Testis (tissue), 3 donors: Measurements from ENCODE around the gene INO80B. TPM values are rescaled to one million over a fixed set of nuclear protein-coding genes. Genes with fewer than 3 reads are reported as not detected.

Experiments used
- DNase-seq: peaks from one replicate; pipeline ENCODE4 v3.0.0-alpha.2; 2019
- H3K27ac ChIP-seq, 2 donors: fragments of 200-600 bp; sonication (generic); one replicate each; pipeline ENCODE4 v1.5.1; 2019
- H3K27me3 ChIP-seq: fragments of 200-600 bp; sonication (generic); one replicate; pipeline ENCODE4 v1.5.1; 2019
- H3K36me3 ChIP-seq: fragments of 200-600 bp; sonication (generic); one replicate; pipeline ENCODE4 v1.5.1; 2017; ENCODE audit warnings: low read depth; ENCODE audit errors: missing control alignments
- H3K4me1 ChIP-seq: fragments of 200-600 bp; sonication (generic); one replicate; pipeline ENCODE4 v1.5.1; 2019
- H3K4me3 ChIP-seq, 2 donors: fragments of 200-600 bp; sonication (generic); one replicate each; pipeline ENCODE4 v1.5.1; 2017 to 2019
- H3K9me3 ChIP-seq: fragments of 200-600 bp; sonication (generic); one replicate; pipeline ENCODE4 v1.5.1; 2017
- CTCF ChIP-seq, 3 experiments: fragments of 450-650 bp in 2 of 3; fragments of 200-600 bp in 1 of 3; sonication (generic) in 1 of 3; IDR thresholded peaks; one replicate each; pipeline ENCODE4 v1.5.1; 2016 to 2019; ENCODE audit warnings: antibody characterized with exemption in 3 of 3, mild to moderate bottlenecking in 2 of 3, moderate library complexity in 1 of 3
- POLR2A ChIP-seq: fragments of 450-650 bp; IDR thresholded peaks from one replicate; pipeline ENCODE4 v1.6.1; 2017; ENCODE audit warnings: antibody characterized with exemption, mild to moderate bottlenecking, moderate library complexity
- WGBS, 2 donors: methylation state at CpG; one replicate each; pipeline ENCODE4 v1.1.5; 2018; 5-methylcytosine and 5-hydroxymethylcytosine counted together
- intact Hi-C: fragments of 100-400 bp; cut with DNase I; formaldehyde crosslinking; loops from one replicate; pipeline ENCODE4 v1.15.1; 2023; ENCODE audit warnings: low total_unique reads
- polyA plus RNA-seq: library from polyadenylated mRNA; stranded (reverse); fragments of 350-450 nt; fragmentation: Illumina TruSeq; extraction: RNeasy Lipid Tissue Mini Kit (QIAGEN cat#74804); gene quantifications from one replicate; pipeline ENCODE4 v1.2.3, GENCODE V29; 2014; ENCODE audit warnings: low read depth, low replicate concordance; ENCODE audit not compliant: insufficient read depth
- total RNA-seq, 2 donors: library from RNA; depleted of rRNA; stranded (reverse); fragments of >200 nt; gene quantifications; one replicate each; pipeline ENCODE4 v1.2.3, GENCODE V29; 2016

The INO80B gene
- total and polyA plus RNA-seq, 3 donors from 2014 or later, result 23.1 to 59.3 (median 27.9) TPM

- intact Hi-C loops, result no loop called here
- Histone ChIP-seq H3K4me1 (no peaks in the 10 kb centered on the region), H3K27ac (no peak overlapping the region), H3K27me3 (no peaks in the 10 kb centered on the region), H3K36me3 (no peaks in the 10 kb centered on the region), H3K4me3 (no peak overlapping the region), H3K9me3 (no peaks in the 10 kb centered on the region)
- 89 to 94% methylated on average over 9 to 18 of the region's 18 CpGs for WGBS, 2 donors
- no peak for TF ChIP-seq POLR2A
- no peak for TF ChIP-seq CTCF (IDR thresholded peaks at IDR 0.05)
- DNase-seq, result no peak
Measured at GRCh38 chr2:74429487-74430451, 25.1 kb upstream of the INO80B start.

- H3K27ac ChIP-seq, result no peak overlapping the region
- H3K4me3 ChIP-seq, result no peak overlapping the region
- DNase-seq, result no peak
Measured at GRCh38 chr2:74430502-74430901, 24.4 kb upstream of the INO80B start.

GRCh38 chr2:74436111-74436805 lies 18.6 kb upstream of the INO80B start:
- Histone ChIP-seq H3K27me3 (no peaks in the 10 kb centered on the region), H3K36me3 (no peaks in the 10 kb centered on the region), H3K9me3 (no peaks in the 10 kb centered on the region), H3K4me1 (peaks cover 19% of the 10 kb centered on the region), H3K27ac (no peak overlapping the region), H3K4me3 (peak overlapping the region in 1 of 2 donors; percentile 33)
- intact Hi-C loops, result no loop called here
- whole genome bisulfite sequencing, 2 donors, result 47 to 51% methylated on average over 32 to 41 of the region's 43 CpGs
- TF ChIP-seq POLR2A (no peak), CTCF (IDR thresholded peaks at IDR 0.05) (no peak)
- DNase-seq, result no peak

More at GRCh38 chr2:74430502-74430901, 24.4 kb upstream of the INO80B start:
- 89 to 91% methylated on average over 11 of the region's 11 CpGs for WGBS, 2 donors
- no peaks in the 10 kb centered on the region for H3K36me3 ChIP-seq
- no peaks in the 10 kb centered on the region for H3K4me1 ChIP-seq
- no peaks in the 10 kb centered on the region for H3K27me3 ChIP-seq
- no peaks in the 10 kb centered on the region for H3K9me3 ChIP-seq
- no peak for TF ChIP-seq POLR2A
- no peak for TF ChIP-seq CTCF (IDR thresholded peaks at IDR 0.05)
- intact Hi-C loops, result no loop called here

- WGBS, 2 donors, result 59 to 67% methylated on average over 6 of the region's 6 CpGs
- no peaks in the 10 kb centered on the region for H3K9me3 ChIP-seq
- no peak overlapping the region for H3K27ac ChIP-seq
- H3K27me3 ChIP-seq, result no peaks in the 10 kb centered on the region
- TF ChIP-seq POLR2A (no peak), CTCF (IDR thresholded peaks at IDR 0.05) (no peak)
- H3K4me1 ChIP-seq, result peaks cover 28% of the 10 kb centered on the region
- intact Hi-C loops, result no loop called here
- DNase-seq, result no peak
- no peak overlapping the region for H3K4me3 ChIP-seq
- H3K36me3 ChIP-seq, result no peaks in the 10 kb centered on the region
Measured at GRCh38 chr2:74436848-74437695, 17.8 kb upstream of the INO80B start.
